ENCODE results near the gene GLT6D1. TPM values are rescaled to one million over a fixed set of nuclear protein-coding genes. Genes with fewer than 3 reads are reported as not detected.

GLT6D1 gene
- total and polyA plus RNA-seq, 2 of the 13 experiments (the other 11 are each of a cell fraction or from before 2014, with no cell fraction given) = not detected

GRCh38 chr9:135664801-135665794 lies 25.8 kb upstream of the GLT6D1 start:
- DNase-seq (ENCODE audit: low spot score) (no peak), ATAC-seq (no peak), FAIRE-seq (no peak)
- WGBS (ENCODE audit: low lambda C conversion rate) = 1% methylated on average over 9 of the region's 32 CpGs
- no peak overlapping the region for H3K4me3 ChIP-seq (replicated peaks in 1 of 3; ENCODE audit: insufficient read depth in 1 of 3, low read depth in 2 of 3, low read length in 3 of 3)
- H3K9ac ChIP-seq (ENCODE audit: insufficient read depth, low read depth, low read length) = no peak overlapping the region
- 0 out of 2 replicates have a peak, but pooled peaks cover 4% of the 10 kb centered on the region for H3K4me1 ChIP-seq (ENCODE audit: insufficient read depth, low read length)
- H3K36me3 ChIP-seq (replicated peaks in 1 of 2; ENCODE audit: control insufficient read depth in 1 of 2, insufficient read depth in 2 of 2, low read length in 2 of 2) = no peaks in the 10 kb centered on the region
- H4K20me1 ChIP-seq (ENCODE audit: insufficient read depth, low read length) = 0 out of 2 replicates have a peak, but pooled peaks cover 2% of the 10 kb centered on the region
- ChIA-PET POLR2A (no interaction called here), CTCF (ENCODE audit: low intra/inter-chr PET ratio, low total read pairs) (no interaction called here)
- in situ Hi-C loops (cut with HindIII; ENCODE audit: extremely low pct_ligation_motif_present, low pct_unique_long_range_greater_than_20kb) = no loop called here
- H3K27me3 ChIP-seq (ENCODE audit: control insufficient read depth in 1 of 2, insufficient read depth in 2 of 2, low read length in 2 of 2) = peaks cover 10 to 46% of the 10 kb centered on the region in 2 experiments; a peak in 4 of 5 replicates
- no peaks in the 10 kb centered on the region for H3K9me3 ChIP-seq (ENCODE audit: low read length)
- no peak overlapping the region for H3K4me2 ChIP-seq (ENCODE audit: low read depth, low read length)
- H3K79me2 ChIP-seq (ENCODE audit: insufficient read depth, low read length) = no peaks in the 10 kb centered on the region
- no peak overlapping the region for H3K27ac ChIP-seq (ENCODE audit: extremely low read length, insufficient read depth, low read length)
- H2AFZ ChIP-seq (ENCODE audit: low read length) = no peak overlapping the region
- BruUV-seq (replicated peaks) = no TSS peak
- intact Hi-C loops (cut with micrococcal nuclease; ENCODE audit: unreplicated experiment) = no loop called here
- no peak for TF ChIP-seq ZNF687 (CRISPR knock-in tag; IDR thresholded peaks at IDR 0.05)
- TF ChIP-seq ZNF841 (CRISPR knock-in tag; IDR thresholded peaks at IDR 0.05; ENCODE audit: borderline replicate concordance) = no peak
- TF ChIP-seq PRDM4 (CRISPR knock-in tag; IDR thresholded peaks at IDR 0.05; ENCODE audit: borderline replicate concordance) = no peak
- no peak for TF ChIP-seq ZUFSP (CRISPR knock-in tag; IDR thresholded peaks at IDR 0.05; ENCODE audit: borderline replicate concordance)
- no peak for TF ChIP-seq ZMAT3 (CRISPR knock-in tag; conservative IDR thresholded peaks at IDR 0.05)
- no peak for TF ChIP-seq MED13 (CRISPR knock-in tag; IDR thresholded peaks at IDR 0.05)
- TF ChIP-seq ZNF775 (CRISPR knock-in tag; IDR thresholded peaks at IDR 0.05; ENCODE audit: borderline replicate concordance) = no peak
- TF ChIP-seq ZFP41 (CRISPR knock-in tag; IDR thresholded peaks at IDR 0.05; ENCODE audit: borderline replicate concordance) = no peak
- TF ChIP-seq ZNF430 (CRISPR knock-in tag; IDR thresholded peaks at IDR 0.05) = no peak
- TF ChIP-seq SRY (CRISPR knock-in tag; IDR thresholded peaks at IDR 0.05) = no peak
- no peak for TF ChIP-seq PAX8 (CRISPR knock-in tag; IDR thresholded peaks at IDR 0.05; ENCODE audit: borderline replicate concordance)
- TF ChIP-seq ZFP90 (CRISPR knock-in tag; IDR thresholded peaks at IDR 0.05; ENCODE audit: borderline replicate concordance) = no peak
- TF ChIP-seq ZSCAN30 (CRISPR knock-in tag; IDR thresholded peaks at IDR 0.05) = no peak
- no peak for TF ChIP-seq TBX3 (IDR thresholded peaks at IDR 0.05; ENCODE audit: borderline replicate concordance)
- no peak for TF ChIP-seq SATB2 (CRISPR knock-in tag; IDR thresholded peaks at IDR 0.05)
